AG09309 (cell line): ENCODE data around the gene TRIM31.
"Not testable (repeated sequence)": the region's sequence is repeated elsewhere in the genome, so short reads cannot be mapped to it uniquely, and the experiment has no call there.

Experiments used
- DNase-seq: peaks from one replicate; pipeline ENCODE4 v3.0.0-alpha.2; 2010; ENCODE audit warnings: low read depth
- H3K4me3 ChIP-seq: 2 replicates; pipeline ENCODE4 v1.5.1; 2011; ENCODE audit warnings: mild to moderate bottlenecking, low read depth, low read length, moderate library complexity; ENCODE audit not compliant: control insufficient read depth
- CTCF ChIP-seq: IDR thresholded peaks from 2 replicates; pipeline ENCODE4 v1.5.1; 2011; ENCODE audit warnings: mild to moderate bottlenecking, low read depth, low read length, inconsistent platforms; ENCODE audit not compliant: insufficient read depth, control insufficient read depth; ENCODE audit errors: missing control alignments

TRIM31 gene

GRCh38 chr6:30129265-30130178 lies 16.6 kb upstream of the TRIM31 start:
- TF ChIP-seq CTCF: no peak
- no peak overlapping the region for H3K4me3 ChIP-seq
- no peak for DNase-seq

GRCh38 chr6:30127238-30128093 lies 14.6 kb upstream of the TRIM31 start:
- H3K4me3 ChIP-seq: no peak overlapping the region
- TF ChIP-seq CTCF: no peak

DNA sequence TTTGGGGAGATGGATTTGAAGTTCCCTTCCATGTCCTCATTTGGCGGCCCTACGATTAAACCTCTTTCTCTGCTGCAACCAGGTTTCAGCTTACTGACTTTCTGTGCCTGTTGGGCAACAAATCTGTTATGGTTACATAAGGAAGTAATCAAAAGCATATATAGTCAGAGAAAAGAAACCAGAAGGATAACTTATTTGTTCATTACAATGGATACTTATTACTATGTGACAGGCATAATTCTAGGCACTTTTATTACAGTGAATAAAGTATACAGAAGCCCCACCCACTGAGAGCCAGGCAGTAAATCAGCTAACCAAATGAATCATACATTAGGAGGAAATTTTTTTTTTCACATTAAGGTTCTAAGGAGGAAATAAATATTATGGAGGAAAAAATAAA lies 9.6 kb upstream of the TRIM31 start:
- TF ChIP-seq CTCF: no peak
- H3K4me3 ChIP-seq: no peak overlapping the region
- DNase-seq: peak; percentile 46

More at GRCh38 chr6:30127238-30128093, 14.6 kb upstream of the TRIM31 start:
- no peak for DNase-seq

GRCh38 chr6:30121446-30122366 lies 8.8 kb upstream of the TRIM31 start:
- no peak for TF ChIP-seq CTCF
- DNase-seq: no peak
- H3K4me3 ChIP-seq: no peak overlapping the region

- DNase-seq, H3K4me3 ChIP-seq: not testable (repeated sequence)
These were observed 5.8 kb upstream of the TRIM31 start for GRCh38 chr6:30118691-30119090.

DNA sequence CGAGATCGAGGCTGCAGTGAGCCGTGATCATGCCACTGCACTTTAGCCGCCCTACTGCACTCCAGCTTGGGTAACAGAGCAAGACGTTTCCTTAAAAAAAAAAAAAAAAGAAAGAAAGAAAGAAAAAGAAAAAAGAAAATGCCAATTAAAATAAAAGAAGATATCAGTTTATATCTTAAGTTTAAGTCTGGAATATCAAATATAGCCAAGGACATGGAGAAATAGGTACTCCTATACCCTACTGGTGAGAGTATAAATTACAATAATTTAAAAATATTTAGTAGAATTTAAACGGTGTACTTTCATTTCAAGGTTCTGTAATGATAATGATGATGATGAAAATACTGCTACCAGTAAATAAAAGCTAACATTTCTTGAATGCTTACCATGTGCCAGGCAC lies 3.8 kb upstream of the TRIM31 start:
- no peak for DNase-seq
- no peak for TF ChIP-seq CTCF
- H3K4me3 ChIP-seq: no peak overlapping the region
